ENCODE measurements around the gene NUTM2G.
"Not testable (repeated sequence)": the region's sequence is repeated elsewhere in the genome, so short reads cannot be mapped to it uniquely, and the experiment has no call there.

- not testable (repeated sequence) for TF ChIP-seq POLR2A, CTCF, POLR2AphosphoS5 (IDR thresholded peaks at IDR 0.05)
Measured at GRCh38 chr9:96915539-96915938, 13.1 kb upstream of the NUTM2G start.

All from stomach (tissue), 4 donors.